Measurements from ENCODE around the gene FAM227A.

FAM227A gene

DNA sequence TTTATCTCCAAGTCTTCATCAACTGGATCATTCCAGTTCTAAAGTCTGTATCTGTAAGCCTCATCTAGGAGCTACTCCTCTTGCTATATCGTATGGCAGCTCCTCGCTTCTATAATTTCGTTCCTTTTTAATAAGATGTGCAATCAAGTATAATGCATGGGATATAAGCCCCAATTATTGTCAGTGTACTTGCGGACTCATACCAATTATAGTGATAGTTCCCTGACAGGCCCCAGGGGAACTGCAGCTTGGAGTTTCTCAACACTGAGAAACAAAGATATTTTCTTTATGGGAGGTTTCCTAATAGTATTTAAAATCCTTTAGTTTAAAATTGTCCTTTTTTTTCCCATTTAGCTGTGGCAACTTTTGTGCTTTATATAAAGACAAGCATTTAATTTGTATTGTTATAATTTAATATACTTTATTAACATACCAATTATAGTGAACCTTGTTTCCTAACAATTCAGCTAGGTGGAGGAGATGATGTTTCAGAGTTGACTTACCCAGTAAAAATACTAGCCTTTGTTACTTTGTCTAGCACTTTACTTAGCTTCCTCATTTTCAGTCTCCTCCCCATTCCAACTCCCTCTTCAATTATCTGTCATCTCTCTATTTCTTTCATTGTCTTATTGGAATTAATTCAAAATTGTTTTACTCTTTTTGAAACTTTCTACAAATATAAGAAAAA, 124.8 kb downstream of the FAM227A start:
- Histone ChIP-seq H4K8ac (ENCODE audit: low read length) (no peak overlapping the region), H3K9ac (ENCODE audit: low read length) (peak overlapping the region; percentile 13), H2AK5ac (ENCODE audit: low read length, severe bottlenecking) (no peak overlapping the region), H3K27ac (ENCODE audit: low read length, poor library complexity, severe bottlenecking) (no peak overlapping the region), H3K9me3 (ENCODE audit: control insufficient read depth, low read length) (no peaks in the 10 kb centered on the region), H3K18ac (ENCODE audit: low read depth in 1 of 2, low read length in 2 of 2) (no peak overlapping the region), H3K14ac (ENCODE audit: low read length in 2 of 2) (no peak overlapping the region), H3K4me3 (ENCODE audit: insufficient read depth in 1 of 2, low read depth in 1 of 2, low read length in 2 of 2) (no peak overlapping the region), H3K79me1 (replicated peaks; ENCODE audit: low read length, poor library complexity, severe bottlenecking) (no peaks in the 10 kb centered on the region), H2BK12ac (ENCODE audit: low read length in 2 of 2) (no peak overlapping the region), H2AFZ (ENCODE audit: low read depth, low read length) (no peak overlapping the region), H2BK120ac (ENCODE audit: low read depth, low read length) (no peak overlapping the region), H3K4me2 (ENCODE audit: low read length, poor library complexity, severe bottlenecking) (no peak overlapping the region), H3K4me1 (ENCODE audit: control insufficient read depth, insufficient read depth, low read depth, low read length) (no peaks in the 10 kb centered on the region), H2BK15ac (ENCODE audit: low read depth, poor library complexity, severe bottlenecking) (no peak overlapping the region), H2BK5ac (ENCODE audit: low read depth, low read length, poor library complexity, severe bottlenecking) (no peak overlapping the region), H3K23ac (ENCODE audit: low read length in 2 of 2) (no peak overlapping the region), H3K27me3 (ENCODE audit: control insufficient read depth in 1 of 2, insufficient read depth in 1 of 2, low read length in 2 of 2) (no peaks in the 10 kb centered on the region), H4K91ac (ENCODE audit: low read length) (no peak overlapping the region), H3K4ac (ENCODE audit: low read depth in 1 of 2, low read length in 2 of 2) (no peak overlapping the region), H3K36me3 (ENCODE audit: control insufficient read depth in 1 of 2, insufficient read depth in 2 of 2, low read depth in 1 of 2, low read length in 2 of 2) (no peaks in the 10 kb centered on the region)
- WGBS = 100% methylated on average over 1 of the region's 4 CpGs
- DNase-seq = no peak
